ENCODE measurements around the gene ASB13. TPM values are rescaled to one million over a fixed set of nuclear protein-coding genes. Genes with fewer than 3 reads are reported as not detected.

ASB13 gene
- total and polyA plus RNA-seq, 2 of the 13 experiments (the other 11 are each of a cell fraction or from before 2014, with no cell fraction given): 9.3 to 15.4 TPM

- WGBS (ENCODE audit: low lambda C conversion rate): 55% methylated on average over 5 of the region's 11 CpGs
- in situ Hi-C loops (cut with HindIII; ENCODE audit: extremely low pct_ligation_motif_present, low pct_unique_long_range_greater_than_20kb) (loop anchor here (25.0 kb wide), 1 partner anchor 790 kb away; no protein-coding TSS in a partner anchor), intact Hi-C loops (cut with micrococcal nuclease; ENCODE audit: unreplicated experiment) (no loop called here)
- Histone ChIP-seq H3K4me1 (ENCODE audit: insufficient read depth, low read length) (peaks cover 74% of the 10 kb centered on the region), H3K79me2 (ENCODE audit: insufficient read depth, low read length) (no peaks in the 10 kb centered on the region), H3K9ac (ENCODE audit: insufficient read depth, low read depth, low read length) (no peak overlapping the region), H3K4me2 (ENCODE audit: low read depth, low read length) (no peak overlapping the region), H3K27ac (ENCODE audit: extremely low read length, insufficient read depth, low read length) (no peak overlapping the region), H3K27me3 (ENCODE audit: control insufficient read depth in 1 of 2, insufficient read depth in 2 of 2, low read length in 2 of 2) (no peaks in the 10 kb centered on the region), H3K9me3 (ENCODE audit: low read length) (no peaks in the 10 kb centered on the region), H3K36me3 (replicated peaks in 1 of 2; ENCODE audit: control insufficient read depth in 1 of 2, insufficient read depth in 2 of 2, low read length in 2 of 2) (no peaks in the 10 kb centered on the region), H4K20me1 (ENCODE audit: insufficient read depth, low read length) (no peaks in the 10 kb centered on the region), H3K4me3 (replicated peaks in 1 of 3; ENCODE audit: insufficient read depth in 1 of 3, low read depth in 2 of 3, low read length in 3 of 3) (no peak overlapping the region), H2AFZ (ENCODE audit: low read length) (no peak overlapping the region)
- ChIA-PET CTCF (ENCODE audit: low intra/inter-chr PET ratio, low total read pairs) (no interaction called here), POLR2A (interaction anchor here (1.2 kb wide), 1 partner anchor 154 kb away, joined by 3 read pairs; no protein-coding TSS in a partner anchor)
- TF ChIP-seq ZNF784 (CRISPR knock-in tag; IDR thresholded peaks at IDR 0.05; ENCODE audit: borderline replicate concordance) (no peak), DZIP1 (CRISPR knock-in tag; IDR thresholded peaks at IDR 0.05) (no peak), GABPA (IDR thresholded peaks at IDR 0.05; ENCODE audit: low read depth, low read length) (no peak), GABPA (CRISPR knock-in tag; IDR thresholded peaks at IDR 0.05; ENCODE audit: low read depth) (0 out of 2 replicates have a peak, but pooled peaks have one; percentile 38), KDM5B (CRISPR knock-in tag; IDR thresholded peaks at IDR 0.05; ENCODE audit: borderline replicate concordance) (no peak), ZNF687 (CRISPR knock-in tag; IDR thresholded peaks at IDR 0.05) (peak; percentile 39; the same call in 1 of the 2 replicates), NR2F1 (CRISPR knock-in tag; IDR thresholded peaks at IDR 0.05) (no peak), POGZ (CRISPR knock-in tag; IDR thresholded peaks at IDR 0.05) (no peak)
- no TSS peak for BruUV-seq (replicated peaks)
- FAIRE-seq: no peak
- ATAC-seq: no peak
- no peak for DNase-seq (ENCODE audit: low spot score)
Measured at GRCh38 chr10:5601826-5602495, 64.4 kb downstream of the ASB13 start.
